Stimulated activated CD4-positive, alpha-beta T cell treated with anti-CD3 and anti-CD28 coated beads, Interleukin-2, amount 100 ng/mL, for 4 hours (primary cell): ENCODE data around the gene SLF1.
A peak's percentile ranks its signal among the peaks of the same experiment; 100 is the strongest.
"Not testable (repeated sequence)": the region's sequence is repeated elsewhere in the genome, so short reads cannot be mapped to it uniquely, and the experiment has no call there.

ENCODE experiments used
- DNase-seq: peaks from one replicate; pipeline ENCODE4 v3.0.0-alpha.2; 2020; ENCODE audit warnings: low read depth

SLF1 gene

GRCh38 chr5:94618493-94619328 is at the start of gene SLF1, which contains the start of gene KIAA0825:
Gene SLF1, plus strand, starts transcription at chr5:94618669. Its CDS starts 10,142 bp downstream, at chr5:94628811.
Gene KIAA0825, minus strand, starts transcription at chr5:94618604. Its CDS starts 81,478 bp downstream, at chr5:94537126.
- DNase-seq = peak; percentile 75

- no peak for DNase-seq
Observed at GRCh38 chr5:94571415-94571814, 47.1 kb upstream of the SLF1 start.

- not testable (repeated sequence) for DNase-seq
Observed at GRCh38 chr5:94573349-94573748, 45.1 kb upstream of the SLF1 start.

GRCh38 chr5:94575196-94575595 is 43.3 kb upstream of the SLF1 start:
- no peak for DNase-seq

GRCh38 chr5:94577466-94578245 is 40.8 kb upstream of the SLF1 start:
- DNase-seq = no peak

- no peak for DNase-seq
Observed at GRCh38 chr5:94595281-94595840, 23.1 kb upstream of the SLF1 start.

GRCh38 chr5:94613583-94613982 is 4.9 kb upstream of the SLF1 start:
- no peak for DNase-seq

GRCh38 chr5:94614156-94614805 is 4.2 kb upstream of the SLF1 start:
- DNase-seq = no peak

- DNase-seq = no peak
Observed at GRCh38 chr5:94615862-94616261, 2.6 kb upstream of the SLF1 start.

GRCh38 chr5:94618029-94618492 is 408 bp upstream of the SLF1 start:
- peak; percentile 0 for DNase-seq

GRCh38 chr5:94620256-94620655 is 1.8 kb downstream of the SLF1 start:
- DNase-seq = no peak

- DNase-seq = no peak
Observed at GRCh38 chr5:94621763-94622162, 3.3 kb downstream of the SLF1 start.

- no peak for DNase-seq
Observed at GRCh38 chr5:94623011-94623410, 4.5 kb downstream of the SLF1 start.

- no peak for DNase-seq
Observed at GRCh38 chr5:94623877-94624276, 5.4 kb downstream of the SLF1 start.

- DNase-seq = no peak
Observed at GRCh38 chr5:94627191-94627590, 8.7 kb downstream of the SLF1 start.

GRCh38 chr5:94632024-94632423 is 13.6 kb downstream of the SLF1 start:
- DNase-seq = no peak

- DNase-seq = no peak
Observed at GRCh38 chr5:94640176-94640575, 21.7 kb downstream of the SLF1 start.

- no peak for DNase-seq
Observed at GRCh38 chr5:94645053-94645452, 26.6 kb downstream of the SLF1 start.

GRCh38 chr5:94646758-94647157 is 28.3 kb downstream of the SLF1 start:
- DNase-seq = no peak

GRCh38 chr5:94649874-94650273 is 31.4 kb downstream of the SLF1 start:
- no peak for DNase-seq

- no peak for DNase-seq
Observed at GRCh38 chr5:94658272-94658671, 39.8 kb downstream of the SLF1 start.

- no peak for DNase-seq
Observed at GRCh38 chr5:94660506-94660905, 42.0 kb downstream of the SLF1 start.
